K562 (cell line): Measurements from ENCODE around the gene RIPPLY3. TPM values are rescaled to one million over a fixed set of nuclear protein-coding genes. Genes with fewer than 3 reads are reported as not detected.

Source experiments
- ARID1B ChIP-seq: fragments of 450-650 bp; IDR thresholded peaks from 2 replicates; pipeline ENCODE4 v1.6.1; 2016; ENCODE audit warnings: antibody characterized with exemption, mild to moderate bottlenecking, inconsistent platforms
- CTBP1 ChIP-seq: fragments of 450-650 bp; IDR thresholded peaks from 2 replicates; pipeline ENCODE4 v1.6.1; 2016; ENCODE audit warnings: borderline replicate concordance
- CTCF ChIP-seq, 3 experiments: IDR thresholded peaks in 2 of 3; conservative IDR thresholded peaks in 1 of 3; 2 replicates each; pipeline ENCODE4 v1.5.1; 2011 to 2012; ENCODE audit warnings: low read length in 3 of 3, mild to moderate bottlenecking in 3 of 3, control low read depth in 2 of 3, improper control_type of control experiment in 1 of 3, inconsistent platforms in 1 of 3, low read depth in 1 of 3, mixed read lengths in 1 of 3, moderate library complexity in 1 of 3; ENCODE audit not compliant: insufficient read depth in 2 of 3
- GTF2F1 ChIP-seq: IDR thresholded peaks from 2 replicates; pipeline ENCODE4 v1.6.1; 2011; ENCODE audit warnings: low read depth, low read length, improper control_type of control experiment
- HOXB6 ChIP-seq: fragments of 250-450 bp; sonication (Bioruptor Pico); IDR thresholded peaks from 2 replicates; pipeline ENCODE4 v1.5.1; 2022; ENCODE audit warnings: mild to moderate bottlenecking, borderline replicate concordance
- IRF1 ChIP-seq: sonication (generic); formaldehyde crosslinking; IDR thresholded peaks from 2 replicates; pipeline ENCODE4 v1.8.0; 2022; ENCODE audit warnings: missing genetic modification reagents, mild to moderate bottlenecking, borderline replicate concordance
- JUND ChIP-seq, 2 experiments: IDR thresholded peaks; 2 replicates in 1 of 2; 3 replicates in 1 of 2; pipeline ENCODE4 v1.6.1; 2011; ENCODE audit warnings: borderline replicate concordance in 2 of 2, low read depth in 2 of 2, low read length in 2 of 2, improper control_type of control experiment in 1 of 2, missing biosample characterization in 1 of 2, missing genetic modification characterization in 1 of 2, missing genetic modification reagents in 1 of 2
- LARP7 ChIP-seq: fragments of 450-650 bp; IDR thresholded peaks from 2 replicates; pipeline ENCODE4 v1.6.1; 2016
- MEIS2 ChIP-seq: fragments of 450-650 bp; IDR thresholded peaks from 2 replicates; pipeline ENCODE4 v1.6.1; 2014; ENCODE audit warnings: mild to moderate bottlenecking; ENCODE audit not compliant: partially characterized antibody
- PCBP2 ChIP-seq: fragments of 200-400 bp; formaldehyde crosslinking; IDR thresholded peaks from 2 replicates; pipeline ENCODE4 v1.6.1; 2018; ENCODE audit warnings: low read length, low read depth, mild to moderate bottlenecking, moderate library complexity; ENCODE audit not compliant: poor library complexity, severe bottlenecking
- PTRF ChIP-seq: fragments of 450-650 bp; IDR thresholded peaks from 2 replicates; pipeline ENCODE4 v1.6.1; 2016; ENCODE audit warnings: mild to moderate bottlenecking, missing genetic modification characterization, missing compliant biosample characterization
- TBL1XR1 ChIP-seq, 2 experiments: IDR thresholded peaks; 2 replicates each; pipeline ENCODE4 v1.6.1; 2012; ENCODE audit warnings: improper control_type of control experiment in 2 of 2, low read length in 2 of 2, mild to moderate bottlenecking in 1 of 2
- TEAD4 ChIP-seq, 2 experiments: sonication (generic) in 1 of 2; formaldehyde crosslinking in 1 of 2; IDR thresholded peaks; 2 replicates each; pipeline versions ENCODE4 v1.6.1 to v1.8.0; 2012 to 2022; ENCODE audit warnings: borderline replicate concordance in 1 of 2, inconsistent platforms in 1 of 2, low read length in 1 of 2, mild to moderate bottlenecking in 1 of 2, missing genetic modification reagents in 1 of 2
- XRCC5 ChIP-seq: fragments of 200-400 bp; formaldehyde crosslinking; IDR thresholded peaks from 2 replicates; pipeline ENCODE4 v1.6.1; 2017; ENCODE audit warnings: low read depth, mild to moderate bottlenecking, low read length
- polyA plus RNA-seq, 8 experiments: library from polyadenylated mRNA; depleted of rRNA in 4 of 8; stranded (reverse) in 5 of 8; unstranded in 3 of 8; fragments of >200 nt; fragmentation: Nextera tagmentation in 2 of 8; fragmentation: Illumina TruSeq in 1 of 8; extraction: Ambion mirVana in 2 of 8; extraction: Trizol in 1 of 8; gene quantifications; 2 replicates each; pipeline versions ENCODE4 v1.2.1 to v1.2.3, GENCODE V29; 2011 to 2014; ENCODE audit warnings: inconsistent platforms in 1 of 8, missing spikeins in 1 of 8
- total RNA-seq, 7 experiments: library from RNA; depleted of rRNA in 6 of 7; stranded (reverse); fragments of >200 nt in 6 of 7; fragmentation: Illumina TruSeq in 2 of 7; extraction: Trizol in 2 of 7; gene quantifications; 2 replicates each; pipeline versions ENCODE4 v1.2.1 to v1.2.3, GENCODE V29; 2011 to 2021; ENCODE audit warnings: low replicate concordance in 1 of 7
- TF ChIP-seq, protein P1 (sequence below): sonication (generic); formaldehyde crosslinking; IDR thresholded peaks from 2 replicates; pipeline ENCODE4 v1.4.0; 2020; ENCODE audit warnings: mild to moderate bottlenecking, missing genetic modification reagents
- TF ChIP-seq, protein P2 (sequence below): fragments of 250-450 bp; sonication (Bioruptor Pico); IDR thresholded peaks from 2 replicates; pipeline ENCODE4 v1.4.0; 2020; ENCODE audit warnings: mild to moderate bottlenecking, moderate library complexity, borderline replicate concordance
- TF ChIP-seq, protein P3 (sequence below): sonication (generic); formaldehyde crosslinking; IDR thresholded peaks from 2 replicates; pipeline ENCODE4 v1.8.1; 2023; ENCODE audit warnings: mild to moderate bottlenecking, missing genetic modification reagents, moderate library complexity

Gene RIPPLY3
- total and polyA plus RNA-seq, 9 of the 15 experiments (the other 6 are each of a cell fraction or from before 2014, with no cell fraction given): not detected

DNA sequence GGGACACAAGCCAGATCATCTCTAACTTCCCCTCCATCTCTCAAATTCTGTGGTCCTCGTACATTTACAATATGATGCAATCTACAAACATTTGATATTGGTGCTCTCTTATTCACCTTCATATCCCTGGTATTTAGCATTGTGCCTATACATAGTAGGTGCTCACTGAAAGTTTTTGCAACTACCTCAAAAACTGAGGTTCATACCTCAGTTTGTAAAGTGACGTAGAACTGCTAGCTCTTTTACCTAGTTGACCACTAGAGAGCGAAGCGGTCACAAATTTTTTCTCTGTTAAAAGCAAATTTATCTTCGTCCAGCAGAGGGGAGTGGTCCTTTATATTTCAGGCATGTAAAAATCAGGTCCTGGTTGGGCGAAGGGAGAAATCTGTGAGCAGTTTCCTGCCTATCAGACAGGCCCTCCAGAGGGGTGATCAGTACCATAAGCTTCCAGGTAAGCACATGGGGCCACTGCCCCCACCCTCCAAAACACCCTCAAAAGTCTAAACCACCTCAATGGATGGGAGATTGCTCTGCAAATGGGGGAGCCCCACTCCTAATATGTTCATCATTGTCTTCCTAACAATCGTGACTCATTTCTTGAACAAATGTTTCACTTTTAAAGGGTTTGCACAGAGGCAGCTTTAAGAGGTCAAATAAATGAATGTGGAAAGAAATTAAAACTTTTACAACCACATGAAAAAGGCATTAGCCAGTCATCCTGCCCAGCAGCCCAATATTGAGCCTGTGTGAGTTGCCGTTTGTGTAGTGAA lies 29.4 kb upstream of the RIPPLY3 start (continued):
- TF ChIP-seq, protein P1, sequence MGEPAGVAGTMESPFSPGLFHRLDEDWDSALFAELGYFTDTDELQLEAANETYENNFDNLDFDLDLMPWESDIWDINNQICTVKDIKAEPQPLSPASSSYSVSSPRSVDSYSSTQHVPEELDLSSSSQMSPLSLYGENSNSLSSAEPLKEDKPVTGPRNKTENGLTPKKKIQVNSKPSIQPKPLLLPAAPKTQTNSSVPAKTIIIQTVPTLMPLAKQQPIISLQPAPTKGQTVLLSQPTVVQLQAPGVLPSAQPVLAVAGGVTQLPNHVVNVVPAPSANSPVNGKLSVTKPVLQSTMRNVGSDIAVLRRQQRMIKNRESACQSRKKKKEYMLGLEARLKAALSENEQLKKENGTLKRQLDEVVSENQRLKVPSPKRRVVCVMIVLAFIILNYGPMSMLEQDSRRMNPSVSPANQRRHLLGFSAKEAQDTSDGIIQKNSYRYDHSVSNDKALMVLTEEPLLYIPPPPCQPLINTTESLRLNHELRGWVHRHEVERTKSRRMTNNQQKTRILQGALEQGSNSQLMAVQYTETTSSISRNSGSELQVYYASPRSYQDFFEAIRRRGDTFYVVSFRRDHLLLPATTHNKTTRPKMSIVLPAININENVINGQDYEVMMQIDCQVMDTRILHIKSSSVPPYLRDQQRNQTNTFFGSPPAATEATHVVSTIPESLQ (CRISPR knock-in tag): no peak
- TF ChIP-seq PCBP2 (no peak), XRCC5 (no peak), JUND (IDR thresholded peaks at IDR 0.05; ENCODE audit: borderline replicate concordance, low read depth, low read length) (peak; percentile 68), JUND (tag; IDR thresholded peaks at IDR 0.05; ENCODE audit: borderline replicate concordance, low read depth, low read length) (no peak; the same call in 2 of the 3 replicates), LARP7 (no peak), CTCF (IDR thresholded peaks at IDR 0.05 in 2 of 3, conservative IDR thresholded peaks at IDR 0.05 in 1 of 3; ENCODE audit: insufficient read depth in 2 of 3, low read depth in 1 of 3, low read length in 3 of 3) (peak; percentile 98 to 100 (median 99)), MEIS2 (peak; percentile 59), ARID1B (no peak), GTF2F1 (no peak), IRF1 (CRISPR knock-in tag) (no peak), CTBP1 (peak; percentile 54; the same call in 1 of the 2 replicates), TEAD4 (IDR thresholded peaks at IDR 0.05; ENCODE audit: low read length) (peak; percentile 58), TEAD4 (CRISPR knock-in tag; IDR thresholded peaks at IDR 0.05; ENCODE audit: borderline replicate concordance) (no peak), PTRF (tag) (no peak), TBL1XR1 (IDR thresholded peaks at IDR 0.05; ENCODE audit: low read length in 2 of 2) (peak in 1 of 2 experiments; percentile 68; a peak in 2 of 4 replicates), HOXB6 (no peak)
- TF ChIP-seq, protein P2, sequence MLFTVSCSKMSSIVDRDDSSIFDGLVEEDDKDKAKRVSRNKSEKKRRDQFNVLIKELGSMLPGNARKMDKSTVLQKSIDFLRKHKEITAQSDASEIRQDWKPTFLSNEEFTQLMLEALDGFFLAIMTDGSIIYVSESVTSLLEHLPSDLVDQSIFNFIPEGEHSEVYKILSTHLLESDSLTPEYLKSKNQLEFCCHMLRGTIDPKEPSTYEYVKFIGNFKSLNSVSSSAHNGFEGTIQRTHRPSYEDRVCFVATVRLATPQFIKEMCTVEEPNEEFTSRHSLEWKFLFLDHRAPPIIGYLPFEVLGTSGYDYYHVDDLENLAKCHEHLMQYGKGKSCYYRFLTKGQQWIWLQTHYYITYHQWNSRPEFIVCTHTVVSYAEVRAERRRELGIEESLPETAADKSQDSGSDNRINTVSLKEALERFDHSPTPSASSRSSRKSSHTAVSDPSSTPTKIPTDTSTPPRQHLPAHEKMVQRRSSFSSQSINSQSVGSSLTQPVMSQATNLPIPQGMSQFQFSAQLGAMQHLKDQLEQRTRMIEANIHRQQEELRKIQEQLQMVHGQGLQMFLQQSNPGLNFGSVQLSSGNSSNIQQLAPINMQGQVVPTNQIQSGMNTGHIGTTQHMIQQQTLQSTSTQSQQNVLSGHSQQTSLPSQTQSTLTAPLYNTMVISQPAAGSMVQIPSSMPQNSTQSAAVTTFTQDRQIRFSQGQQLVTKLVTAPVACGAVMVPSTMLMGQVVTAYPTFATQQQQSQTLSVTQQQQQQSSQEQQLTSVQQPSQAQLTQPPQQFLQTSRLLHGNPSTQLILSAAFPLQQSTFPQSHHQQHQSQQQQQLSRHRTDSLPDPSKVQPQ: no peak
- TF ChIP-seq, protein P3, sequence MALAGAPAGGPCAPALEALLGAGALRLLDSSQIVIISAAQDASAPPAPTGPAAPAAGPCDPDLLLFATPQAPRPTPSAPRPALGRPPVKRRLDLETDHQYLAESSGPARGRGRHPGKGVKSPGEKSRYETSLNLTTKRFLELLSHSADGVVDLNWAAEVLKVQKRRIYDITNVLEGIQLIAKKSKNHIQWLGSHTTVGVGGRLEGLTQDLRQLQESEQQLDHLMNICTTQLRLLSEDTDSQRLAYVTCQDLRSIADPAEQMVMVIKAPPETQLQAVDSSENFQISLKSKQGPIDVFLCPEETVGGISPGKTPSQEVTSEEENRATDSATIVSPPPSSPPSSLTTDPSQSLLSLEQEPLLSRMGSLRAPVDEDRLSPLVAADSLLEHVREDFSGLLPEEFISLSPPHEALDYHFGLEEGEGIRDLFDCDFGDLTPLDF (CRISPR knock-in tag): peak; percentile 41; the same call in 1 of the 2 replicates
